GM12878 (cell line): Measurements from ENCODE around the gene FGF12. TPM values are rescaled to one million over a fixed set of nuclear protein-coding genes. Genes with fewer than 3 reads are reported as not detected.

Source experiments
- BMI1 ChIP-seq: fragments of 450-650 bp; IDR thresholded peaks from 2 replicates; pipeline ENCODE4 v1.6.1; 2016; ENCODE audit warnings: mild to moderate bottlenecking, moderate library complexity, borderline replicate concordance
- ESRRA ChIP-seq: IDR thresholded peaks from 2 replicates; pipeline ENCODE4 v1.6.1; 2012; ENCODE audit warnings: mild to moderate bottlenecking, low read length, improper control_type of control experiment
- IKZF2 ChIP-seq, 2 experiments: fragments of 450-650 bp; IDR thresholded peaks; 2 replicates each; pipeline ENCODE4 v1.6.1; 2017; ENCODE audit warnings: mild to moderate bottlenecking in 2 of 2, moderate library complexity in 2 of 2
- NR2C2 ChIP-seq: IDR thresholded peaks from 2 replicates; pipeline ENCODE4 v1.6.1; 2011; ENCODE audit warnings: borderline replicate concordance, low read depth; ENCODE audit not compliant: control insufficient read depth, insufficient read length
- YY1 ChIP-seq: IDR thresholded peaks from 2 replicates; pipeline ENCODE4 v1.6.1; 2011; ENCODE audit warnings: low read depth, mild to moderate bottlenecking, low read length
- polyA plus RNA-seq, 11 experiments: library from polyadenylated mRNA; depleted of rRNA in 4 of 11; unstranded in 6 of 11; stranded (reverse) in 5 of 11; fragments of >200 nt; fragmentation: Nextera tagmentation in 4 of 11; fragmentation: Illumina TruSeq in 1 of 11; extraction: Ambion mirVana in 4 of 11; extraction: Trizol in 1 of 11; gene quantifications; 1 replicate in 1 of 11; 2 replicates in 10 of 11; pipeline versions ENCODE4 v1.2.1 to v1.2.3, GENCODE V29; 2011 to 2016; ENCODE audit warnings: inconsistent platforms in 2 of 11, missing spikeins in 2 of 11, low read depth in 1 of 11
- total RNA-seq, 4 experiments: library from RNA; depleted of rRNA in 3 of 4; stranded (reverse); fragments of >200 nt in 3 of 4; fragmentation: Illumina TruSeq in 1 of 4; extraction: Trizol in 1 of 4; gene quantifications; 2 replicates each; pipeline versions ENCODE4 v1.2.1 to v1.2.3, GENCODE V29; 2013 to 2021
- TF ChIP-seq, protein P1 (sequence below), 3 experiments: IDR thresholded peaks in 2 of 3; conservative IDR thresholded peaks in 1 of 3; 2 replicates each; pipeline ENCODE4 v1.5.1; 2011; ENCODE audit warnings: low read depth in 3 of 3, low read length in 3 of 3, mild to moderate bottlenecking in 3 of 3, control low read depth in 2 of 3, moderate library complexity in 2 of 3, inconsistent platforms in 1 of 3, mixed read lengths in 1 of 3; ENCODE audit not compliant: control insufficient read depth in 2 of 3, insufficient read depth in 1 of 3; ENCODE audit errors: extremely low read depth in 1 of 3
- TF ChIP-seq, protein P2 (sequence below): fragments of 450-650 bp; IDR thresholded peaks from 2 replicates; pipeline ENCODE4 v1.6.1; 2017; ENCODE audit warnings: mild to moderate bottlenecking, moderate library complexity

Gene FGF12
- total and polyA plus RNA-seq, 10 of the 15 experiments (the other 5 are each of a cell fraction or from before 2014, with no cell fraction given), result 0.03 to 0.43 (median 0.13) TPM; not detected in 7

DNA sequence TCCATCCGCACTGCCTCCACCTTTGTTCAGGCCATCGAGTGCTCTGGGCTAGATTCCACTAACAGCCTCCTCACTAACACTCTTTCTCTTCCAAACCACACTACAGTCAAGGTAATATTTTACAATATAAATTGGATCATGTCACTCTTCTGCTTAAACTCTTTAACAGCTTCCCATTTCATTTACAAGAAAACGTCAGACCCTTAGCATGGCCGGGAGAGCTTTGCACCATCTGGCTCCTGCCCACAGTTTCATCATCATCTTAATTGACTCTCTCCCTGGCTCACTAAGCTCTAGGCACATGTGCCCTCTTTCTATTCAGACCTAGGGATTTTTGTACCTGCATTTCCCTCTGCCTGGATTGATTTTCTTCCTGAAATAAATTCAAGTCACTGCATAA is 354.7 kb downstream of the FGF12 start (continued):
- TF ChIP-seq, protein P1, sequence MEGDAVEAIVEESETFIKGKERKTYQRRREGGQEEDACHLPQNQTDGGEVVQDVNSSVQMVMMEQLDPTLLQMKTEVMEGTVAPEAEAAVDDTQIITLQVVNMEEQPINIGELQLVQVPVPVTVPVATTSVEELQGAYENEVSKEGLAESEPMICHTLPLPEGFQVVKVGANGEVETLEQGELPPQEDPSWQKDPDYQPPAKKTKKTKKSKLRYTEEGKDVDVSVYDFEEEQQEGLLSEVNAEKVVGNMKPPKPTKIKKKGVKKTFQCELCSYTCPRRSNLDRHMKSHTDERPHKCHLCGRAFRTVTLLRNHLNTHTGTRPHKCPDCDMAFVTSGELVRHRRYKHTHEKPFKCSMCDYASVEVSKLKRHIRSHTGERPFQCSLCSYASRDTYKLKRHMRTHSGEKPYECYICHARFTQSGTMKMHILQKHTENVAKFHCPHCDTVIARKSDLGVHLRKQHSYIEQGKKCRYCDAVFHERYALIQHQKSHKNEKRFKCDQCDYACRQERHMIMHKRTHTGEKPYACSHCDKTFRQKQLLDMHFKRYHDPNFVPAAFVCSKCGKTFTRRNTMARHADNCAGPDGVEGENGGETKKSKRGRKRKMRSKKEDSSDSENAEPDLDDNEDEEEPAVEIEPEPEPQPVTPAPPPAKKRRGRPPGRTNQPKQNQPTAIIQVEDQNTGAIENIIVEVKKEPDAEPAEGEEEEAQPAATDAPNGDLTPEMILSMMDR (IDR thresholded peaks at IDR 0.05 in 2 of 3, conservative IDR thresholded peaks at IDR 0.05 in 1 of 3; ENCODE audit: control insufficient read depth in 2 of 3, extremely low read depth in 1 of 3, insufficient read depth in 1 of 3, low read depth in 3 of 3, low read length in 3 of 3), result no peak
- no peak for TF ChIP-seq YY1
- TF ChIP-seq BMI1, result no peak
- no peak for TF ChIP-seq NR2C2
- TF ChIP-seq, protein P2, sequence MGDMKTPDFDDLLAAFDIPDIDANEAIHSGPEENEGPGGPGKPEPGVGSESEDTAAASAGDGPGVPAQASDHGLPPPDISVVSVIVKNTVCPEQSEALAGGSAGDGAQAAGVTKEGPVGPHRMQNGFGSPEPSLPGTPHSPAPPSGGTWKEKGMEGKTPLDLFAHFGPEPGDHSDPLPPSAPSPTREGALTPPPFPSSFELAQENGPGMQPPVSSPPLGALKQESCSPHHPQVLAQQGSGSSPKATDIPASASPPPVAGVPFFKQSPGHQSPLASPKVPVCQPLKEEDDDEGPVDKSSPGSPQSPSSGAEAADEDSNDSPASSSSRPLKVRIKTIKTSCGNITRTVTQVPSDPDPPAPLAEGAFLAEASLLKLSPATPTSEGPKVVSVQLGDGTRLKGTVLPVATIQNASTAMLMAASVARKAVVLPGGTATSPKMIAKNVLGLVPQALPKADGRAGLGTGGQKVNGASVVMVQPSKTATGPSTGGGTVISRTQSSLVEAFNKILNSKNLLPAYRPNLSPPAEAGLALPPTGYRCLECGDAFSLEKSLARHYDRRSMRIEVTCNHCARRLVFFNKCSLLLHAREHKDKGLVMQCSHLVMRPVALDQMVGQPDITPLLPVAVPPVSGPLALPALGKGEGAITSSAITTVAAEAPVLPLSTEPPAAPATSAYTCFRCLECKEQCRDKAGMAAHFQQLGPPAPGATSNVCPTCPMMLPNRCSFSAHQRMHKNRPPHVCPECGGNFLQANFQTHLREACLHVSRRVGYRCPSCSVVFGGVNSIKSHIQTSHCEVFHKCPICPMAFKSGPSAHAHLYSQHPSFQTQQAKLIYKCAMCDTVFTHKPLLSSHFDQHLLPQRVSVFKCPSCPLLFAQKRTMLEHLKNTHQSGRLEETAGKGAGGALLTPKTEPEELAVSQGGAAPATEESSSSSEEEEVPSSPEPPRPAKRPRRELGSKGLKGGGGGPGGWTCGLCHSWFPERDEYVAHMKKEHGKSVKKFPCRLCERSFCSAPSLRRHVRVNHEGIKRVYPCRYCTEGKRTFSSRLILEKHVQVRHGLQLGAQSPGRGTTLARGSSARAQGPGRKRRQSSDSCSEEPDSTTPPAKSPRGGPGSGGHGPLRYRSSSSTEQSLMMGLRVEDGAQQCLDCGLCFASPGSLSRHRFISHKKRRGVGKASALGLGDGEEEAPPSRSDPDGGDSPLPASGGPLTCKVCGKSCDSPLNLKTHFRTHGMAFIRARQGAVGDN, result no peak
- no peak for TF ChIP-seq ESRRA
- TF ChIP-seq IKZF2 (IDR thresholded peaks at IDR 0.05), result no peak
- TF ChIP-seq, all 136 proteins: peak for 0
